ENCODE data around the gene NUPR2.
"Not testable (repeated sequence)": the region's sequence is repeated elsewhere in the genome, so short reads cannot be mapped to it uniquely, and the experiment has no call there.

The NUPR2 gene

DNA sequence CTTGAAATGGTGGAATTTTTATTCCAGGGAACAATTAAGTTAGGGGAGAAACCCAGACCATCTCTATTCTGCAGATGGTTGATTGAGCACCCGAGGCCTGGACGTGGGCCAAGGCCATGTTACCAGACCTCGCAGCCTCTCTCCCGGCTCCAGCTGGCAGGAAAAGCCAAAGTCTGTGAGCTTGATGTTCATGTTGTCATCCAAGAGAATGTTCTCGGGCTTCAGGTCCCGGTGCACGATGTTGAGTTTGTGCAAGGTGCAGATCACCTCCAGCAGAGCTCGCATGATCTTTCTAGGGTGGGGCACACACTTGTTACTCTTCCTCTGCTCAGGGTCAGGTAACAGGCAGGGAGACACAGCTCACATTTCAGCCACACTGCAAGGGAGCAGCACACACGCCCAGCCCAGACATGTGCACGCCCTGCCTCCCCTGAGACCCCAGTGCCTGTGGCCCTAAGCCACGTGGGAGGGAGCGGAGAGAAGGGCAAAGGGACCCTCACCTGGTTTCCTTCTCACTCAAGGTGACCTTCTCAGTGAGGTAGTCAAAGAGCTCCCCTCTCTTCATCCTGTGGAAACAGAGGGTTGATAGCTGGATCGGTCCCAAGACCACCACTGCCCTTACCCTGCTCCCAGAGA is 32.9 kb downstream of the NUPR2 start:
- DNase-seq, result no peak

DNA sequence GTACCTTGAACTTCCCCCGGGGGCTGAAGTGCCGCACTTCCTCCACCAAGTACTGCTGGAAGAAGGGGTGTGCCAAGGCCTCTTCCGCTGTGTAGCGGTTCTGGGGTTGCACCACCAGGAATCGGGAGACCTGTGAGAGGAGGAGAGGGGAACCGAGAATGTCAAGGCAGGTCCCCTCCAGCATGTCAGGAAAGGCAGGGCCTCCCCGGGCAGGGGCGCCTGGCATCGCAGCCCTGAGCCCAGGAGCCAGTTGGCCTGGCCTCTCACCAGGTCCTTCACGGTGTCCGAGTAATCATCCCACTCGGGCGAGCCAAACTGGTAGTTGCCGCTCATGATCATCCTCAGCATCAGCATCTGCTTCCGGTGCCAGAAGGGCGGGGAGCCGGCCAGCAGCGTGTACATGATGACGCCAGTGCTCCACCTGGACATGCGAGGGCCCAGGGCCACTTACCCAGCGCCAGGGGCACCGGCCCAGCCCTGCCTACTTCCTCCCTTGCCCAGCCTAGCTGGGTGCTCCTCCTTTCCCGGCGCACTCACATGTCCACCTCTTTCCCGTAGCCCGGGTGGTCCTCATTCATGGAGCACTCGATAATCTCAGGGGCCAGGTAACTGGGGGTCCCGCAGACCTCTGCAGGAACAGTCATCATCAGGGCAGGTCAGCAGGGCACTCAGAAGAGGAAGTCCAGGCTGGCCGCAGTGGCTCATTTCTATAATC is 34.4 kb downstream of the NUPR2 start:
- no peak for DNase-seq

DNA sequence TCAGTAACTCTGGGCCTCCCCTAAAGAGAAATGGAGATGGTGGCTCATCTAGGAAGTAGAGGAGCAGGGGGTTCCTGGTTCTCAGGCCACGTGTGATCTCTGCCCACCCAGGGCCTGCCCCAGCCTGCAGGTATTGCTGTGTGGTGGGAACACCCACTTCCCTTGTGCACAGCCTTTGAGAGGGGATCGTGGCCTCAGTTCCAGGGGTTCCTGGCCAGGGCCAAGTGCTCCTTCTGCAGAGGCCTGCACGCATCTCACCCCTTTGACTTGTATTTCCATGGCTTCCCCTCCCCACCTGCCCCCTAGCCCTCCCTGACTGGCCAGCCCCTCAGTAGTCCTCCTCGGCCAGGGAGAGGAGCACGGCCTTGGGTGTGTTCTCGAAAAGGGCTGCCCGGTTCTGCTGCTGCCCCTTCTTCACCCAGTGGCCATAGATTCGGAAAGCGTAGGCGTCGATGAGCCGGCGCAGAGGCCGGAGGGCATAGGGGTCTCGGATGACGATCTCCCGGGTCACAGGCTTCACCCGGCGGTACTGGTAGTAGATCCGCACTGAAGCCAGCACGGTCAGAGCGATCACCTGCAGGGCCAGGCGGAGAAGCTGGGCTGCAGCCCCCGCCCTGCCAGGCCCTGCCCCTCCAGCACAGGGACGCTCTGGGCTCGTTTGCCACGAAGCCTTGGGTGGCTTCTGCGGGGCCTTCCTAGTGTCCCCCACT is 35.3 kb downstream of the NUPR2 start:
- DNase-seq, result not testable (repeated sequence)

DNA sequence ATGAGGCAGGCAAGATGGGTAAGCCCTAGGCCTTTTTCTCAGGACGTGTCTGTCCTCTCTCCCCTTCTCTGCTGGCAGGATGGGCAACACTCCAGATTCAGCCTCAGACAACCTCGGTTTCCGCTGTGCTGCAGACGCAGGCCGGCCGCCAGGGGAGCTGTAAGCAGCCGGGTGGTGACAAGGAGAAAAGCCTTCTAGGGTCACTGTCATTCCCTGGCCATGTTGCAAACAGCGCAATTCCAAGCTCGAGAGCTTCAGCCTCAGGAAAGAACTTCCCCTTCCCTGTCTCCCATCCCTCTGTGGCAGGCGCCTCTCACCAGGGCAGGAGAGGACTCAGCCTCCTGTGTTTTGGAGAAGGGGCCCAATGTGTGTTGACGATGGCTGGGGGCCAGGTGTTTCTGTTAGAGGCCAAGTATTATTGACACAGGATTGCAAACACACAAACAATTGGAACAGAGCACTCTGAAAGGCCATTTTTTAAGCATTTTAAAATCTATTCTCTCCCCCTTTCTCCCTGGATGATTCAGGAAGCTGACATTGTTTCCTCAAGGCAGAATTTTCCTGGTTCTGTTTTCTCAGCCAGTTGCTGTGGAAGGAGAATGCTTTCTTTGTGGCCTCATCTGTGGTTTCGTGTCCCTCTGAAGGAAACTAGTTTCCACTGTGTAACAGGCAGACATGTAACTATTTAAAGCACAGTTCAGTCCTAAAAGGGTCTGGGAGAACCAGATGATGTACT is 36.6 kb downstream of the NUPR2 start:
- DNase-seq, result no peak

DNA sequence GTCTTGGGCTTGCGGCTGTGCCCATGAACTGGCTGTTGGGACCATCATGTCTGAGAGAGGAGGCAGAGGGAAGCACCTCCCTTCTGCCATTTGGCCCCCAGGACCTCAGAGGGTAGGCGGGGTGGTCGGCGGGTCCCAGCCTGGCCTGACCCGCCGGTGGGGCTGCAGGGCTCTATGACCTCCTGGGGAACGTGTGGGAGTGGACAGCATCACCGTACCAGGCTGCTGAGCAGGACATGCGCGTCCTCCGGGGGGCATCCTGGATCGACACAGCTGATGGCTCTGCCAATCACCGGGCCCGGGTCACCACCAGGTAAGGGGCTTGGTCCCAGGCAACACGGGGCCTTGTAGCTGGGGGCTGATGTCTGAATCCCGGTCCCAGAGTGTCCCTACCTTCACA is 38.0 kb downstream of the NUPR2 start:
- DNase-seq, result no peak

DNA sequence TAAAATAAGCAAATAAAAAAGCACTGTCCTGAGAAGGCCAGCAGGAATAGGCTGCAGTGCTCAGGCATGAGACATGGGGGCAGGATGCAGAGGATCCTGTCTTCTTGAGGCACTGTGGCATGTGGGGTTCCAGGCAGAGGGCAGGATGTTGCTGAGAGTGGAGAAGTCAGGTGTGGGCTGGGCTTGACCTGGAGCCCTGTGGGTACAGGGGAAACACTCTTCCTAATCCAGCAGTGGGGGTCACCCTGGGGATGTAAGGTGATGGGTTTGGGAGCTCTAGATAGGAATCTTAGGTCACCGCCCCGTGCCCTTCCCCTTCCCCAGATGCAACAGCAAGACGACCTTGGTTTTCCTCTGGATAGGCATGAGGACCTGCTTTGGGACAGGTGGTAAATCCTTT is 38.5 kb downstream of the NUPR2 start:
- DNase-seq, result no peak

DNA sequence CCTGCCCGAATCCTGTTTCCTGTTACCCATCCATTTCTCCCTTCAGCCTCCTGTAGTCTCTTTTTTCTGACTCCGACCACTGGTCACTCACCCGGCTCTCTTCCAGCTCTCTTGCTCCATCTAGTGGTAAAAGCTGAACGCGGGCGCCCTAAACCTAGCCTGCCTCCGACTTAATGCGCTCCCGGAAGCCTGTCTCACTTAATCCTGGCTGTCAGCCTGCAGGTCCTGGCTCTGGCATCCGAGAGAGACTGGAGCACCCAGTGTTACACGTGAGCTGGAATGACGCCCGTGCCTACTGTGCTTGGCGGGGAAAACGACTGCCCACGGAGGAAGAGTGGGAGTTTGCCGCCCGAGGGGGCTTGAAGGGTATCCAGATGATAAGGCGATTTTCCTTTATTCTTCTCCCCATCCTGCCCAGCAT is 41.8 kb downstream of the NUPR2 start:
- DNase-seq, result no peak

DNA sequence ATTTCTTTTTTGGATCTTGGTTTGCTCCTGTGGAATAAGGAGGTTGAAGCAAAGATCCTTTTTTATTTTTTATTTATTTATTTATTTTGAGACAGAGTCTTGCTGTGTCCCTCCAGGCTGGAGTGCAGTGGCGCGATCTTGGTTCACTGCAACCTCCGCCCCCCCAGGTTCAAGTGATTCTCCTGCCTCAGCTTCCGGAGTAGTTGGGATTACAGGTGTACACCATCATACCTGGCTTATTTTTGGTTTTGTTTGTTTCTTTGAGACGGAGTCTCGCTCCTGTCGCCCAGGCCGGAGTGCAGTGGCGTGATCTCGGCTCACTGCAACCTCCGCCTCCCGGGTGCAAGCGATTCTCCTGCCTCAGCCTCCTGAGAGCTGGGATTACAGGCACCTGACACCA is 49.8 kb downstream of the NUPR2 start:
- DNase-seq, result not testable (repeated sequence)
